H1 (cell line): ENCODE measurements around the gene CCDC8. TPM values are rescaled to one million over a fixed set of nuclear protein-coding genes. Genes with fewer than 3 reads are reported as not detected.

Experiments used
- CTCF ChIA-PET: fragments of 300-600 bp; sonication (Branson Sonifier 250); formaldehyde crosslinking; loops from one replicate; lab custom pipeline; 2021; ENCODE audit not compliant: partially characterized antibody; lab: Charles Lee
- POLR2A ChIA-PET: fragments of 300-600 bp; sonication (Branson Sonifier 250); formaldehyde crosslinking; loops from one replicate; lab custom pipeline; 2021; ENCODE audit warnings: inconsistent platforms; ENCODE audit not compliant: partially characterized antibody; lab: Charles Lee
- DNase-seq, 2 experiments: peaks; one replicate each; pipeline versions ENCODE4 v3.0.0 to v3.0.0-alpha.2; 2010 to 2022; ENCODE audit warnings: low spot score in 2 of 2, low read depth in 1 of 2, mixed read lengths in 1 of 2
- FAIRE-seq: peaks from 2 replicates; lab custom pipeline; 2011; peaks lifted over from hg19 to GRCh38; lab: Jason Lieb, UNC
- H2AFZ ChIP-seq: 2 replicates; pipeline ENCODE4 v1.8.1; 2012; ENCODE audit warnings: low read length, inconsistent platforms
- H2AK5ac ChIP-seq: 2 replicates; pipeline ENCODE4 v1.6.1; 2013; ENCODE audit warnings: low read depth, low read length
- H2BK120ac ChIP-seq: replicated peaks from 2 replicates; pipeline ENCODE3; 2013; ENCODE audit warnings: low read depth, low read length, inconsistent platforms
- H2BK12ac ChIP-seq: 2 replicates; pipeline ENCODE4 v1.6.1; 2013; ENCODE audit warnings: low read depth, low read length
- H2BK15ac ChIP-seq: 2 replicates; pipeline ENCODE4 v1.6.1; 2013; ENCODE audit warnings: low read length
- H2BK20ac ChIP-seq: 2 replicates; pipeline ENCODE4 v1.6.1; 2013; ENCODE audit warnings: low read length
- H2BK5ac ChIP-seq: 2 replicates; pipeline ENCODE4 v1.6.1; 2013; ENCODE audit warnings: low read depth, low read length
- H3K14ac ChIP-seq: 2 replicates; pipeline ENCODE4 v1.6.1; 2013; ENCODE audit warnings: inconsistent platforms; ENCODE audit not compliant: insufficient read length
- H3K18ac ChIP-seq: 2 replicates; pipeline ENCODE4 v1.6.1; 2013; ENCODE audit warnings: low read length; ENCODE audit errors: extremely low read depth
- H3K23ac ChIP-seq: 2 replicates; pipeline ENCODE4 v1.6.1; 2013; ENCODE audit warnings: inconsistent platforms; ENCODE audit not compliant: insufficient read length
- H3K23me2 ChIP-seq: 2 replicates; pipeline ENCODE4 v1.6.1; 2013; ENCODE audit warnings: low read depth, low read length
- H3K27ac ChIP-seq: 2 replicates; pipeline ENCODE4 v1.6.1; 2011; ENCODE audit warnings: low read depth, low read length, inconsistent platforms
- H3K27me3 ChIP-seq, 4 experiments: replicated peaks in 1 of 4; 1 replicate in 1 of 4; 2 replicates in 3 of 4; pipeline versions ENCODE4 v1.6.1 to v1.8.1; 2011 to 2013; ENCODE audit warnings: low read length in 3 of 4, mild to moderate bottlenecking in 3 of 4, inconsistent platforms in 2 of 4, mixed read lengths in 2 of 4, moderate library complexity in 1 of 4; ENCODE audit not compliant: control insufficient read depth in 3 of 4, insufficient read depth in 3 of 4; ENCODE audit errors: extremely low read depth in 1 of 4
- H3K36me3 ChIP-seq, 4 experiments: 2 replicates each; pipeline versions ENCODE4 v1.6.1 to v1.8.1; 2011 to 2013; ENCODE audit warnings: mild to moderate bottlenecking in 4 of 4, low read length in 3 of 4, moderate library complexity in 2 of 4, control low read depth in 1 of 4, inconsistent platforms in 1 of 4; ENCODE audit not compliant: insufficient read depth in 4 of 4, control insufficient read depth in 2 of 4
- H3K4ac ChIP-seq: replicated peaks from 2 replicates; pipeline ENCODE3; 2013; ENCODE audit warnings: low read length, low read depth, mixed read lengths, inconsistent platforms; ENCODE audit not compliant: insufficient read length
- H3K4me1 ChIP-seq, 4 experiments: replicated peaks in 1 of 4; 1 replicate in 1 of 4; 2 replicates in 3 of 4; pipeline versions ENCODE4 v1.6.1 to v1.8.1; 2011 to 2013; ENCODE audit warnings: low read length in 3 of 4, inconsistent platforms in 2 of 4, mixed read lengths in 1 of 4; ENCODE audit not compliant: insufficient read depth in 4 of 4, control insufficient read depth in 3 of 4
- H3K4me2 ChIP-seq, 2 experiments: 2 replicates each; pipeline versions ENCODE4 v1.6.1 to v1.8.1; 2011 to 2013; ENCODE audit warnings: low read depth in 2 of 2, low read length in 2 of 2, control low read depth in 1 of 2, inconsistent platforms in 1 of 2, mild to moderate bottlenecking in 1 of 2; ENCODE audit not compliant: insufficient read depth in 1 of 2
- H3K4me3 ChIP-seq, 4 experiments: fragments of 200-600, 300-600 bp in 1 of 4; sonication (generic), shearing (Covaris generic), sonication (Bioruptor Twin) in 1 of 4; 2 replicates each; pipeline versions ENCODE4 v1.5.1 to v1.8.1; 2011 to 2016; ENCODE audit warnings: low read length in 4 of 4, low read depth in 3 of 4, control low read depth in 2 of 4, inconsistent platforms in 2 of 4, mild to moderate bottlenecking in 2 of 4, mixed read lengths in 1 of 4, moderate library complexity in 1 of 4; ENCODE audit not compliant: insufficient read depth in 2 of 4; ENCODE audit errors: extremely low read depth in 1 of 4
- H3K56ac ChIP-seq: replicated peaks from 2 replicates; pipeline ENCODE3; 2013; ENCODE audit warnings: low read depth, mild to moderate bottlenecking, mixed read lengths, low read length, inconsistent platforms; ENCODE audit not compliant: insufficient read length
- H3K79me1 ChIP-seq: 2 replicates; pipeline ENCODE4 v1.6.1; 2013; ENCODE audit warnings: low read depth, low read length, control low read depth
- H3K79me2 ChIP-seq, 2 experiments: 2 replicates each; pipeline versions ENCODE4 v1.6.1 to v1.8.1; 2012 to 2013; ENCODE audit warnings: low read length in 2 of 2, mild to moderate bottlenecking in 2 of 2, inconsistent platforms in 1 of 2; ENCODE audit not compliant: insufficient read depth in 2 of 2, control insufficient read depth in 1 of 2
- H3K9ac ChIP-seq, 4 experiments: replicated peaks in 1 of 4; 1 replicate in 1 of 4; 2 replicates in 3 of 4; pipeline versions ENCODE4 v1.6.1 to v1.8.1; 2011 to 2013; ENCODE audit warnings: low read depth in 3 of 4, low read length in 3 of 4, control low read depth in 2 of 4, mild to moderate bottlenecking in 2 of 4, moderate library complexity in 2 of 4, inconsistent platforms in 1 of 4; ENCODE audit errors: extremely low read depth in 1 of 4
- H3K9me3 ChIP-seq, 2 experiments: 2 replicates each; pipeline versions ENCODE4 v1.6.1 to v1.8.1; 2012 to 2013; ENCODE audit warnings: mild to moderate bottlenecking in 2 of 2, moderate library complexity in 2 of 2, control low read depth in 1 of 2, inconsistent platforms in 1 of 2, low read depth in 1 of 2, low read length in 1 of 2, mixed read lengths in 1 of 2; ENCODE audit not compliant: insufficient read depth in 2 of 2
- H4K20me1 ChIP-seq, 2 experiments: replicated peaks in 1 of 2; 2 replicates each; pipeline versions ENCODE3 to v1.8.1; 2011 to 2013; ENCODE audit warnings: inconsistent platforms in 2 of 2, low read length in 2 of 2, mild to moderate bottlenecking in 1 of 2; ENCODE audit not compliant: insufficient read depth in 2 of 2, control insufficient read depth in 1 of 2
- H4K5ac ChIP-seq: 2 replicates; pipeline ENCODE4 v1.6.1; 2013; ENCODE audit warnings: low read length, low read depth, mixed read lengths, inconsistent platforms; ENCODE audit not compliant: insufficient read length
- H4K8ac ChIP-seq: 2 replicates; pipeline ENCODE4 v1.8.0; 2013; ENCODE audit warnings: mild to moderate bottlenecking, moderate library complexity, low read length, inconsistent platforms; ENCODE audit not compliant: insufficient read depth; ENCODE audit errors: extremely low read depth
- H4K91ac ChIP-seq: replicated peaks from 2 replicates; pipeline ENCODE3; 2013; ENCODE audit warnings: low read length, mixed read lengths, inconsistent platforms; ENCODE audit not compliant: insufficient read length
- JUN ChIP-seq: IDR thresholded peaks from 2 replicates; pipeline ENCODE4 v1.6.1; 2011; ENCODE audit warnings: low read depth, mild to moderate bottlenecking, improper control_type of control experiment, low read length
- RNF2 ChIP-seq: fragments of 200-900, 300-1000 bp; sonication (generic); IDR thresholded peaks from 2 replicates; pipeline ENCODE4 v1.7.1; 2016; ENCODE audit warnings: borderline replicate concordance, low read depth, mild to moderate bottlenecking, antibody characterized with exemption, low read length; ENCODE audit not compliant: poor library complexity, severe bottlenecking; ENCODE audit errors: missing control alignments
- USF2 ChIP-seq: IDR thresholded peaks from 2 replicates; pipeline ENCODE4 v1.6.1; 2011; ENCODE audit warnings: low read length, improper control_type of control experiment
- YY1 ChIP-seq: IDR thresholded peaks from 2 replicates; pipeline ENCODE4 v1.6.1; 2011; ENCODE audit warnings: low read depth, mild to moderate bottlenecking, low read length
- WGBS, 2 experiments: shearing (Covaris generic) in 1 of 2; methylation state at CpG; one replicate each; pipeline versions ENCODE4 v1.1.6 to v1.1.7; 2013 to 2015; ENCODE audit warnings: low lambda C conversion rate in 2 of 2, mixed read lengths in 2 of 2, inconsistent platforms in 1 of 2, low coverage in 1 of 2, missing lambda C conversion rate in 1 of 2; ENCODE audit not compliant: insufficient replicate concordance in 2 of 2, insufficient coverage in 1 of 2, insufficient read length in 1 of 2; ENCODE audit errors: extremely low coverage in 1 of 2, missing lambda C conversion rate in 1 of 2; 5-methylcytosine and 5-hydroxymethylcytosine counted together
- polyA plus RNA-seq, 7 experiments: library from polyadenylated mRNA; depleted of rRNA in 3 of 7; stranded (reverse) in 5 of 7; unstranded in 2 of 7; fragments of >200 nt in 5 of 7; fragments of 200-250 nt in 2 of 7; gene quantifications; 1 replicate in 5 of 7; 2 replicates in 1 of 7; 4 replicates in 1 of 7; pipeline versions ENCODE4 v1.2.1 to v1.2.3, GENCODE V29; 2011 to 2013; ENCODE audit warnings: missing spikeins in 2 of 7, mixed read lengths in 2 of 7
- total RNA-seq: library from RNA; stranded (reverse); fragmentation: NEBNext Ultra II Directional; extraction: Animal tissue kit (Norgen Biotek cat#: 25700); gene quantifications from 2 replicates; pipeline ENCODE4 v1.2.1, GENCODE V29; 2021

CCDC8 gene
- total and polyA plus RNA-seq, 2 of the 8 experiments (the other 6 are each of a cell fraction or from before 2014, with no cell fraction given) = 4.9 to 13.6 TPM

GRCh38 chr19:46384396-46384795 is 29.0 kb downstream of the CCDC8 start:
- Histone ChIP-seq H3K9me3 (no peaks in the 10 kb centered on the region; a peak in 1 of 4 replicates), H2BK12ac (no peak overlapping the region), H3K23ac (no peak overlapping the region), H2AFZ (no peak overlapping the region), H3K14ac (no peak overlapping the region), H2BK15ac (no peak overlapping the region), H3K9ac (no peak overlapping the region), H4K91ac (no peak overlapping the region), H2BK20ac (no peak overlapping the region), H3K79me2 (peaks cover 0 to 8% of the 10 kb centered on the region in 2 experiments; a peak in 1 of 4 replicates), H4K5ac (no peak overlapping the region), H3K4me1 (peaks cover 0 to 2% (median 0%) of the 10 kb centered on the region in 4 experiments; a peak in 2 of 7 replicates), H3K79me1 (peaks cover 3% of the 10 kb centered on the region; the same call in 1 of the 2 replicates), H3K18ac (no peak overlapping the region), H3K36me3 (peaks cover 14 to 56% (median 44%) of the 10 kb centered on the region in 4 experiments; a peak in 6 of 8 replicates), H3K27me3 (no peaks in the 10 kb centered on the region), H3K27ac (no peak overlapping the region), H2AK5ac (no peak overlapping the region), H4K20me1 (peaks cover 2 to 11% of the 10 kb centered on the region in 2 experiments), H3K4me2 (no peak overlapping the region), H3K56ac (no peak overlapping the region), H3K4me3 (no peak overlapping the region), H4K8ac (no peak overlapping the region), H3K4ac (no peak overlapping the region), H3K23me2 (no peaks in the 10 kb centered on the region), H2BK5ac (no peak overlapping the region), H2BK120ac (no peak overlapping the region)
- 96% methylated on average over 11 of the region's 11 CpGs; no CpG with 5 or more reads in 1 of the 2 experiments for WGBS, 2 experiments
- no peak for TF ChIP-seq USF2
- TF ChIP-seq RNF2 = no peak
- no peak for TF ChIP-seq JUN
- TF ChIP-seq YY1 = no peak
- POLR2A ChIA-PET = interaction anchor here (1.5 kb wide), 2 partner anchors 11 to 12 kb away, joined by 3 to 4 read pairs; no protein-coding TSS in a partner anchor
- CTCF ChIA-PET = interaction anchor here (0.9 to 3.6 kb wide), 6 partner anchors 11 to 307 kb away, joined by 3 to 19 read pairs (median 5); no protein-coding TSS in a partner anchor
- FAIRE-seq (no peak), DNase-seq (no peak)
